MM.1S (cell line): ENCODE data around the gene ADTRP.

ENCODE experiments used
- DNase-seq: peaks from one replicate; pipeline ENCODE4 v3.0.0-alpha.2; 2015
- H2AFZ ChIP-seq: fragments of 300-600 bp; sonication (generic); 2 replicates; pipeline ENCODE4 v1.6.0; 2016; ENCODE audit warnings: antibody characterized with exemption, low read length
- H3F3A ChIP-seq: fragments of 300-600 bp; sonication (generic); 2 replicates; pipeline ENCODE4 v1.6.1; 2016; ENCODE audit warnings: mild to moderate bottlenecking, antibody characterized with exemption, low read length, moderate library complexity, mixed read lengths; ENCODE audit not compliant: insufficient read depth
- H3K27ac ChIP-seq: fragments of 300-600 bp; sonication (generic); 2 replicates; pipeline ENCODE4 v1.5.1; 2016; ENCODE audit warnings: mild to moderate bottlenecking, low read length
- H3K27me3 ChIP-seq: fragments of 300-600 bp; sonication (generic); replicated peaks from 2 replicates; pipeline ENCODE4 v1.6.0; 2016; ENCODE audit warnings: low read length; ENCODE audit not compliant: insufficient read depth
- H3K36me3 ChIP-seq: fragments of 300-600 bp; sonication (generic); replicated peaks from 2 replicates; pipeline ENCODE4 v1.6.1; 2016; ENCODE audit warnings: mild to moderate bottlenecking, low read length, mixed read lengths; ENCODE audit not compliant: insufficient read depth
- H3K4me1 ChIP-seq: fragments of 300-600 bp; sonication (generic); 2 replicates; pipeline ENCODE4 v1.6.1; 2016; ENCODE audit warnings: low read length, mixed read lengths
- H3K4me2 ChIP-seq: fragments of 300-600 bp; sonication (generic); 2 replicates; pipeline ENCODE4 v1.6.0; 2016; ENCODE audit warnings: low read depth, low read length
- H3K4me3 ChIP-seq: fragments of 300-600 bp; sonication (generic); 2 replicates; pipeline ENCODE4 v1.5.1; 2016; ENCODE audit warnings: low read length, mixed read lengths
- H3K79me2 ChIP-seq: fragments of 300-600 bp; sonication (generic); 2 replicates; pipeline ENCODE4 v1.6.1; 2016; ENCODE audit warnings: mixed run types, low read length, mixed read lengths
- H3K9ac ChIP-seq: fragments of 300-600 bp; sonication (generic); 2 replicates; pipeline ENCODE4 v1.6.1; 2016; ENCODE audit warnings: low read length, mixed read lengths
- H3K9me2 ChIP-seq: fragments of 300-600 bp; sonication (generic); replicated peaks from 2 replicates; pipeline ENCODE4 v1.6.1; 2016; ENCODE audit warnings: mild to moderate bottlenecking, low read length, mixed read lengths; ENCODE audit not compliant: insufficient read depth
- H3K9me3 ChIP-seq: fragments of 300-600 bp; sonication (generic); replicated peaks from 2 replicates; pipeline ENCODE4 v1.6.1; 2016; ENCODE audit warnings: mild to moderate bottlenecking, low read length, mixed read lengths; ENCODE audit not compliant: insufficient read depth
- H4K20me1 ChIP-seq: fragments of 300-600 bp; sonication (generic); 2 replicates; pipeline ENCODE4 v1.6.1; 2016; ENCODE audit warnings: mild to moderate bottlenecking, low read length, moderate library complexity, mixed read lengths; ENCODE audit not compliant: insufficient read depth
- CTCF ChIP-seq: fragments of 300-600 bp; sonication (generic); IDR thresholded peaks from 2 replicates; pipeline ENCODE4 v1.5.1; 2016; ENCODE audit warnings: antibody characterized with exemption, low read length, mixed read lengths
- EZH2 ChIP-seq: fragments of 300-600 bp; sonication (generic); optimal IDR thresholded peaks from 2 replicates; pipeline ENCODE3; 2017; ENCODE audit warnings: low read depth, mild to moderate bottlenecking, antibody characterized with exemption, low read length, mixed read lengths
- EZH2phosphoT487 ChIP-seq: fragments of 300-600 bp; sonication (generic); IDR thresholded peaks from 2 replicates; pipeline ENCODE4 v1.6.1; 2018; ENCODE audit warnings: antibody characterized with exemption, low read length

The ADTRP gene

GRCh38 chr6:11756726-11757125, 21.9 kb downstream of the ADTRP start:
- Histone ChIP-seq H3K9me2 (no peaks in the 10 kb centered on the region), H3F3A (no peaks in the 10 kb centered on the region), H3K79me2 (no peaks in the 10 kb centered on the region), H3K27me3 (no peaks in the 10 kb centered on the region), H4K20me1 (no peaks in the 10 kb centered on the region), H3K9me3 (no peaks in the 10 kb centered on the region), H3K36me3 (no peaks in the 10 kb centered on the region), H3K4me2 (no peak overlapping the region), H3K27ac (no peak overlapping the region), H3K9ac (no peak overlapping the region), H3K4me3 (no peak overlapping the region), H2AFZ (no peak overlapping the region), H3K4me1 (no peaks in the 10 kb centered on the region)
- TF ChIP-seq EZH2, result no peak
- no peak for DNase-seq

GRCh38 chr6:11756292-11756691, 22.3 kb downstream of the ADTRP start:
- Histone ChIP-seq H2AFZ (no peak overlapping the region), H3K79me2 (no peaks in the 10 kb centered on the region), H3K4me1 (no peaks in the 10 kb centered on the region), H3K9me3 (no peaks in the 10 kb centered on the region), H3K36me3 (no peaks in the 10 kb centered on the region), H3K4me3 (no peak overlapping the region), H3K4me2 (no peak overlapping the region), H3K27me3 (no peaks in the 10 kb centered on the region), H3K9me2 (no peaks in the 10 kb centered on the region), H4K20me1 (no peaks in the 10 kb centered on the region), H3K27ac (no peak overlapping the region), H3F3A (no peaks in the 10 kb centered on the region), H3K9ac (no peak overlapping the region)
- TF ChIP-seq CTCF, result no peak
- no peak for TF ChIP-seq EZH2
- TF ChIP-seq EZH2phosphoT487, result no peak
- DNase-seq, result no peak

GRCh38 chr6:11755725-11756124, 22.9 kb downstream of the ADTRP start:
- no peaks in the 10 kb centered on the region for H3K9me3 ChIP-seq
- no peaks in the 10 kb centered on the region for H3K79me2 ChIP-seq
- H3K4me3 ChIP-seq, result no peak overlapping the region
- no peaks in the 10 kb centered on the region for H4K20me1 ChIP-seq
- TF ChIP-seq CTCF (no peak), EZH2 (no peak), EZH2phosphoT487 (no peak)
- no peaks in the 10 kb centered on the region for H3K4me1 ChIP-seq
- H3K4me2 ChIP-seq, result no peak overlapping the region
- no peaks in the 10 kb centered on the region for H3F3A ChIP-seq
- H3K27ac ChIP-seq, result no peak overlapping the region
- H2AFZ ChIP-seq, result no peak overlapping the region
- H3K9me2 ChIP-seq, result no peaks in the 10 kb centered on the region
- no peak for DNase-seq
- H3K9ac ChIP-seq, result no peak overlapping the region
- no peaks in the 10 kb centered on the region for H3K36me3 ChIP-seq
- no peaks in the 10 kb centered on the region for H3K27me3 ChIP-seq

- no peak overlapping the region for H3K27ac ChIP-seq
- H3F3A ChIP-seq, result no peaks in the 10 kb centered on the region
- H2AFZ ChIP-seq, result no peak overlapping the region
- H3K4me3 ChIP-seq, result no peak overlapping the region
- no peak for TF ChIP-seq EZH2
- no peak for TF ChIP-seq CTCF
- TF ChIP-seq EZH2phosphoT487, result no peak
- H3K9ac ChIP-seq, result no peak overlapping the region
- H3K4me2 ChIP-seq, result no peak overlapping the region
- H3K9me3 ChIP-seq, result no peaks in the 10 kb centered on the region
- H3K79me2 ChIP-seq, result no peaks in the 10 kb centered on the region
- H4K20me1 ChIP-seq, result no peaks in the 10 kb centered on the region
- DNase-seq, result no peak
- no peaks in the 10 kb centered on the region for H3K9me2 ChIP-seq
- no peaks in the 10 kb centered on the region for H3K36me3 ChIP-seq
- H3K4me1 ChIP-seq, result no peaks in the 10 kb centered on the region
- no peaks in the 10 kb centered on the region for H3K27me3 ChIP-seq
These were observed 23.9 kb downstream of the ADTRP start for GRCh38 chr6:11754625-11755271.
